SIG-M5 treated with dmso at 0.1 percent for 504 hours (cell line): ENCODE results near the gene DENND1A.
A peak's percentile ranks its signal among the peaks of the same experiment; 100 is the strongest.

Experiments used
- DNase-seq: peaks from one replicate; lab custom pipeline; 2025; ENCODE audit not compliant: unreplicated experiment; lab: John Stamatoyannopoulos, UW

DENND1A gene

DNA sequence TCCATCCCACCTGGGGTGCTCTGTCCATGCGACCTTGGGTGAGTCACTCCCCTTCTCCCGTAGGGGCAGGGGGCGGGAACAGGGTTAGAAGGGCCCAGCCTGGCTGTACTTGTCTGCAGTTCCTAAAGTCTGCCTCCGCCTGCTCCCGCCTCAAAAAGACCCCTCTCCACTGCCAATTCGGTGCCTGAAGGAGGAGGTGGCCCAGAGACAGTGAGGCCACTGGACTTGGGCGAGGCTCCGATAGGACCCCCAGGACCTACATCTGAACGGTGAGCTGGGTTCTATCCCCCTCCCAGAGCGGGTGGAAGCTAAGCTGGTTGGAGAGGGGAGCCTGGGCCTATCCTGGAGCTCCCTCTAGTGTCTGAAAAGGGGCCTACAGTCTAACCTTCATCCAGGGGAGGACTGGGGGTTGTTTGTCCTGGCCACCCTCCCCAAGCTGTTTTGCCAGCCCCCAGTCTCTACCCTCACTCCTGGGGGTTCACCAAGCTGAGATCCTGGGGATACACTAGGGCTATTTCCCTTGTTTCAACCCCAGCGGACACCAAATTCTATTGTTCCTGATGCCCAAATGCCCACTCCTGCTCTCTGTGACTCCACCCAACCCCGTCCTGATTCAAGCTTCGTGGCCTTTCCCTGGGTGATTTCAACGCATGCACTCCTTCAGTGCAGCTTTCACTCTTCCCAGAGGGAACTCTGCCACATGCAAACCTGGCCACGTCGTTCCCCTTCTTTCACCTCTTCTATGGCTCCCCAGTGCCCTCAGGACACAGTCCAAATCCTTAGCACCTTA, 580.0 kb downstream of the DENND1A start:
- DNase-seq, result peak; percentile 57

DNA sequence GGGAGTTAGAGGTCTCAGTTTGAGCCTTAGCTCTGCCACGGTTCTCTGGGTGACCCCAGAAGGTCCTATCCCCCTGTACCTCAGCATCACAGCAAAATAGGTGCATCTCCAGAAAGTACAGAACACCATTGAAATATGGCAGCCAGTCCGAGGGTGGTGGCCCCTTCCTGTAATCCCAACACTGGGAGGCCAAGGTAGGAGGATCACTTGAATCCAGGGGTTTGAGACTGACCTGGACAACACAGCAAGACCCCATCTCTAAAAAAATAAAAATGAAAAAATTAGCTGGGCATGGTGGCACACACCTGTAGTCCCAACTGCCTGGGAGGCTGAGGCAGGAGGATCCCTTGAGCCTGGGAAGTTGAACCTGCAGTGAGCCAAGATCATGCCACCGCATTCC, 580.9 kb downstream of the DENND1A start:
- DNase-seq, result no peak

GRCh38 chr9:123348317-123348992, 581.5 kb downstream of the DENND1A start:
- DNase-seq, result no peak

GRCh38 chr9:123347289-123348060, 582.5 kb downstream of the DENND1A start:
- no peak for DNase-seq

DNA sequence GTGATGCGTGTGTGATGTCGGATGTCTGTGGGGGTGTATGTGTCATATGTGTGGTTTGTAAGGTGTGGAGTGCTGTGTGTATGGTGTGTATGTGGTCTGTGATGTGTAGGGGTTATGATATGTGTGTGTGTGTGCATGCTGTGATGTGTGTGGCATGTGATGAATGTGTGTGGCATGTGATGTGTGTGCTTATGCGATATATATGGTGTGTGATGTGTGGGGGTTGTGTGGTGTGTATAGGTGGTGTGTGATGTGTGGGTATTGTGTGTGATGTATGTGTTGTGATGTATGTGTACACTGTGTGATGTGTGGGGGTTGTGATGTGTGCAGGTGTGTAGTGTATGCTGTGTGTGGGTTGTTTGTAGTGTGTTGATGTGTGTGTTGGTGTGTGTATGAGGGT, 583.1 kb downstream of the DENND1A start:
- no peak for DNase-seq

DNA sequence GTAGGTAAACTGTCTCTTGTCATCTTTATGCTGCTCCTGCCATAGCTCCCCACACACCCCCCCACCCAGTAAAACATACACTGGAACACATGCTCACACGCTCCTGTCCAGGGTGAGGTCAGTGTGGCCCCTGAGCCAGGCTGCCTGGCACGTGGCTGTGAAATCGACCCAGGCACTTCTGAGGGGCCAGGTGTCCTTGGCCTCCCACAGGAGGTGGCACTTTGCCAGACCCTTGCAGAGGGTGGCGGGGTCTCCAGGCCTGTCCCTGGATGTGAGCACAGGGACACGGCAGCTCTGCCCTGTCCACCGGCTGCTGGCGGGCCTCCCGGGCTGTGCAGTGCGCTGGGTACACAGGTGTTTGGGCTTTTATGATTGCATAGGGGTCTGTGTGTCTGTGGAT, 583.9 kb downstream of the DENND1A start:
- no peak for DNase-seq

DNA sequence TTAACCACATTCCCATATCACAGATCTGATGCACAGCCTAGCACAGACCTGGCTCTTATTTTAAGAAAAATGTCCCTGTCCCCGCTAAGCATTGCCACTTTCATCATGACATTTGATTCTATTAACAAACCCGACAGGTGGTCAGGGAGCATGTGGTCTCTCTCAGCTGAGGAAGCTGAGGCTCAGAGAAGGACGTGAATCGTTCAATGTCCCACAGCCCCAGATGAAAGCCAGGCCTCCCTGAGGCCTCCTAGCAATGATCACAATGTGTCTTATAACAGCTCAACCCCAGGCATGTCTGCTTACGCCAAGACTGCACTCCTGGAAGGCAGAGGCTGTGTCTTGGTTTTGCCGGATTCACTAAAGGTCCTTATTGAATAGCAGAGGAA, 584.4 kb downstream of the DENND1A start:
- DNase-seq, result no peak

DNA sequence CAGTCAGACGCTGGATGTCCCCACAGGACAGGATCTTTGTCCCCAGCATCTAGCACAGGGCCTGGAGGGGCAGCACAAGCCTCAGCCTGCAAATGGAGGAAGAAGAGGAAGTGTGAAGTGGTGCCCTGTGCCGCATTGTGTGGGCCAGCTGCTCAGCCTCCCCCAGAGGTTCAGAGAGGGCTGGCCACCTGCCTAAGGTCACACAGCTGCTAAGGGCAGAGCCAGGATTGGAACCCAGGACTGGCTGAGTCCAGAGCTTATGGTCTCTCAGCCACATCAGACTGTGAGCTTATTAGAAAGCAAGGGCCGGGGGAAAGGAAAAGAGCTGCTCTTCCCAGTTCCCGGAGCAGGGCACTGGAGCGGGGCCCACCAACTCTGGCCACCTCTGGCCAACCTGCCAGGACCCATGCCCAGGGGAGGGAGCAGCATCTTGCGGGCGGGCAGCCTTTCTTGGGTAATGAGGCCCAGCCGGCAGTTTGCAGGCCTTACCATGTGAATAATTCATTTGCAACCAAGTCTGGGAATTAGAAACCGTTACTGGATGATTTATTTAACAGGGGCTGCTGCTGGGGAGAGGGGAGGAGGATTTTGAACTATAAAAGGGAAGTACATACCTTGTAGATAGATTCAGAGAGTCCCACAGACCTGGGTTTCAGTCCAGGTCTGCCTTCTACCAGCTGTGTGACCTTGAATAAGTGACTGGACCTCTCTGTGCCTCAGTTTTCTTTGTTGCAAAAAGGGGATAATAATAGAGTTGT, 585.6 kb downstream of the DENND1A start:
- no peak for DNase-seq

GRCh38 chr9:123343443-123344191, 586.3 kb downstream of the DENND1A start:
- DNase-seq, result no peak

GRCh38 chr9:123342247-123342646, 587.7 kb downstream of the DENND1A start:
- DNase-seq, result no peak

DNA sequence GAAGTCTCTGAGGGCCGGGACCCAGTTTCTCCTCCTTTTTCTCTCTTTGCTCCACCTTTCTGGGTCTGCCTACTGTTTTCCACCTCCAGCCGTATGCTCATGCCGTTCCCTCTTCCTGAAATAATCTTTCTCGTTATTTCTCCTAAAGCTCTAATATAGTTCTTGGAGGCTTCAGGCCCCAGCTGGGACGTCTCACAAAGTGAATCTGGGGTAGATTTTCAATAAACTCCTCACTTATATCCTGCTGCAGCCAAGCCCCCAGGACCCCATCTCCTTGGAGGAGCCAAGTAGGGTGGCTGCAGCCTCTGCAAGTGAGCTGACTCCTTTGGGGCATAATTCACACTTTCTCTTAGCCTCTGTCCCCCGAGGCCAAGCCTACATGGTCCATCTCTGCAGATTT, 588.1 kb downstream of the DENND1A start:
- DNase-seq, result no peak

GRCh38 chr9:123339666-123340510, 590.0 kb downstream of the DENND1A start:
- peak; percentile 19 for DNase-seq

DNA sequence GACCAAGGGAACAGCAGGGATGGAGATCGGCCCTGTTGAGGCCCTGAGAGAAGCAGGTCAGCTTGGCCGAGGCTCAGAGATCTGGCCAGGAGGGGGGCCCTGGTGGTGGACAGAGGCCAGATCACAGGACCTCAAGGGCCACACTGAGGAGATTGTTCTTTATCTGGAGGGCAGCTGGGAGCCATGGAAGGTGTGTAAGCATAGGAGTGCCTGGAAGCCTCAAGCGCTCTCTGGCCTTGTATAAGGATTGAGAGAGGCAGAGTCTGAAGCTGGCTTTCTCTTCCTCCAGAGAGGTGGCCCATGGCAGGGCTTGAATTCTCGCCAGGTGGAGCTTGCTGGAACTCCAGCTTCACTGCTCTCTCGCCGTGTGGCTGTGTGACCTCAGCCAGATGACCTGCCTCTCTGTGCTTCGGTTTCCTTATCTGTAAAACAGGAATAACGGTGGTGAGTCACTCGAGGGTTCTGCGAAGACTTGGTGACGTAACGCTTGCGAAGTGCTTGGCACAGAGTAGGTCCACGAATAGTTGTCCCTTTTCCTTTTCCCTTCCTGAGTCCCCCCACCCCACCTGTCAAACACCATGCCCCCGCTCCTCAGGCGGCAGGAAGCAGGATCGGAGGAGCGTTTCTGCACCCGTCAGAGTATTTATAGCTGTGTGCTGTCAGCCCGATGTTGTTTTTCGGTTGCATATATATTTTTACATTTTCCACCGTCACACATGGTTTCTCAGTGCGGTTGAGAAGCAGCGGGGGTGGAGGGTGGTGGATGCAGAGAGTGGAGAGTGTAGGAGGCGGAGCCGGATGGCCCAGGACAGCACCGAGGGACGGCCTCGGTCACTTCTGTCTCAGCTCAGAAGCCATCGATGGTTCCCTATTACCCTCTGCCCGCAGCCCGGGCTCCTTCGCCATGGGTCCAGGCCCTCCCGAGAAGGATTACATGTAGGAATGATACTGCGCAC, 590.9 kb downstream of the DENND1A start:
- DNase-seq, result peak; percentile 67

GRCh38 chr9:123337971-123338370, 592.0 kb downstream of the DENND1A start:
- DNase-seq, result no peak

GRCh38 chr9:123336959-123337358, 593.0 kb downstream of the DENND1A start:
- DNase-seq, result no peak

DNA sequence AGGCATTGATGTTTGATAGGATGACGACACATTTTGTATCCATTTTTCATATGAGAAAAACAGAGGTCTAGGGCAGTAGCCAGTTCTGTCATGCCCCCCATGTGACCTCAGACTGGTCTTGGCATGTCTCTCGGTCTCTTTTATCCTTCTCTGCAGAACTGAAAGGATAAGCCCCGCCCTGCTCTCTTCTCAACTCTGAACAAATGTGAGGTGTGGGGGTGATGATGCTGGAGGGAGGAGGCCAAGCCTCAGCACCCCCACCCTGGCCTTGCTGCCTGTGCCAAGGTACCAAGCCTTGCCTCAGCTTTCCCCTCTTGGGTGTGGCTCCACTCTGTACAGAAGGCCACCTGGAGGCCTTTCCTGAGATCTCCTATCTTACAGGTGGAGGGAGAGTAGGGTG, 593.5 kb downstream of the DENND1A start:
- DNase-seq, result no peak

GRCh38 chr9:123335986-123336329, 594.0 kb downstream of the DENND1A start:
- no peak for DNase-seq

GRCh38 chr9:123335193-123335985, 594.5 kb downstream of the DENND1A start:
- no peak for DNase-seq
